H9 (cell line): ENCODE results near the gene TMEM174. TPM values are rescaled to one million over a fixed set of nuclear protein-coding genes. Genes with fewer than 3 reads are reported as not detected.

ENCODE experiments used
- DNase-seq: peaks from one replicate; pipeline ENCODE4 v3.0.0-alpha.2; 2017
- H2AFZ ChIP-seq: one replicate; pipeline ENCODE4 v1.6.1; 2013; ENCODE audit warnings: mild to moderate bottlenecking, low read length, control low read depth, moderate library complexity
- H2AK5ac ChIP-seq: 2 replicates; pipeline ENCODE4 v1.6.1; 2013; ENCODE audit warnings: low read length, control low read depth, mixed read lengths; ENCODE audit not compliant: insufficient read length
- H2BK120ac ChIP-seq: one replicate; pipeline ENCODE4 v1.6.1; 2013; ENCODE audit warnings: low read depth, mild to moderate bottlenecking, low read length, control low read depth, inconsistent platforms; ENCODE audit not compliant: poor library complexity, severe bottlenecking
- H2BK12ac ChIP-seq: 2 replicates; pipeline ENCODE4 v1.6.1; 2013; ENCODE audit warnings: low read length, control low read depth, mixed read lengths, low read depth; ENCODE audit not compliant: insufficient read length
- H2BK15ac ChIP-seq: 2 replicates; pipeline ENCODE4 v1.6.1; 2013; ENCODE audit warnings: low read depth, low read length, control low read depth
- H2BK20ac ChIP-seq: one replicate; pipeline ENCODE4 v1.6.1; 2013; ENCODE audit warnings: low read depth, mild to moderate bottlenecking, low read length, control low read depth, inconsistent platforms; ENCODE audit not compliant: poor library complexity, severe bottlenecking
- H2BK5ac ChIP-seq: 2 replicates; pipeline ENCODE4 v1.6.1; 2013; ENCODE audit warnings: low read length, control low read depth, mixed read lengths; ENCODE audit not compliant: insufficient read length
- H3K14ac ChIP-seq: 2 replicates; pipeline ENCODE4 v1.6.1; 2013; ENCODE audit warnings: low read length, control low read depth; ENCODE audit not compliant: insufficient read depth
- H3K18ac ChIP-seq: 2 replicates; pipeline ENCODE4 v1.6.1; 2013; ENCODE audit warnings: low read depth, mild to moderate bottlenecking, mixed read lengths, low read length, control low read depth; ENCODE audit not compliant: insufficient read length
- H3K23ac ChIP-seq: 2 replicates; pipeline ENCODE4 v1.6.1; 2013; ENCODE audit warnings: low read length, control low read depth, mixed read lengths, low read depth; ENCODE audit not compliant: insufficient read length
- H3K23me2 ChIP-seq: 2 replicates; pipeline ENCODE4 v1.6.1; 2013; ENCODE audit warnings: low read depth, mild to moderate bottlenecking, mixed read lengths, low read length, control low read depth; ENCODE audit not compliant: insufficient read length, poor library complexity, severe bottlenecking
- H3K27ac ChIP-seq: 2 replicates; pipeline ENCODE4 v1.5.1; 2013; ENCODE audit warnings: low read length, control low read depth, mixed read lengths, low read depth; ENCODE audit not compliant: insufficient read length
- H3K27me3 ChIP-seq: 2 replicates; pipeline ENCODE4 v1.6.1; 2013; ENCODE audit warnings: low read length, control low read depth, inconsistent platforms; ENCODE audit not compliant: insufficient read depth
- H3K4ac ChIP-seq: 2 replicates; pipeline ENCODE4 v1.6.1; 2013; ENCODE audit warnings: low read depth, mild to moderate bottlenecking, control low read depth, inconsistent platforms, low read length, moderate library complexity
- H3K4me1 ChIP-seq: 2 replicates; pipeline ENCODE4 v1.6.1; 2013; ENCODE audit warnings: low read length, control low read depth, inconsistent platforms; ENCODE audit not compliant: insufficient read depth
- H3K4me2 ChIP-seq: 2 replicates; pipeline ENCODE4 v1.6.1; 2013; ENCODE audit warnings: low read length, control low read depth, mixed read lengths; ENCODE audit not compliant: insufficient read length, insufficient read depth
- H3K56ac ChIP-seq: 2 replicates; pipeline ENCODE4 v1.6.1; 2013; ENCODE audit warnings: low read depth, mild to moderate bottlenecking, mixed read lengths, low read length, control low read depth; ENCODE audit not compliant: insufficient read length
- H3K79me1 ChIP-seq: 2 replicates; pipeline ENCODE4 v1.6.1; 2013; ENCODE audit warnings: low read depth, mild to moderate bottlenecking, moderate library complexity, low read length, control low read depth, inconsistent platforms; ENCODE audit not compliant: insufficient read depth, poor library complexity, severe bottlenecking
- H3K79me2 ChIP-seq: 2 replicates; pipeline ENCODE4 v1.6.1; 2013; ENCODE audit warnings: low read length, control low read depth, inconsistent platforms; ENCODE audit not compliant: insufficient read depth
- H3K9ac ChIP-seq: 2 replicates; pipeline ENCODE4 v1.6.1; 2013; ENCODE audit warnings: low read length, control low read depth, mixed read lengths; ENCODE audit not compliant: insufficient read length; ENCODE audit errors: extremely low read depth
- H3K9me3 ChIP-seq: one replicate; pipeline ENCODE4 v1.6.1; 2013; ENCODE audit warnings: low read depth, low read length, inconsistent platforms; ENCODE audit not compliant: control insufficient read depth
- H3T11ph ChIP-seq: one replicate; pipeline ENCODE4 v1.6.1; 2013; ENCODE audit warnings: mild to moderate bottlenecking, low read length, control low read depth, inconsistent platforms
- H4K20me1 ChIP-seq: one replicate; pipeline ENCODE4 v1.6.1; 2013; ENCODE audit not compliant: control insufficient read depth, insufficient read length, insufficient read depth
- H4K5ac ChIP-seq: 2 replicates; pipeline ENCODE4 v1.6.1; 2013; ENCODE audit warnings: low read depth, mild to moderate bottlenecking, mixed read lengths, low read length, control low read depth; ENCODE audit not compliant: insufficient read length
- H4K8ac ChIP-seq: replicated peaks from 2 replicates; pipeline ENCODE4 v1.6.1; 2013; ENCODE audit warnings: low read length, control low read depth, mixed read lengths, low read depth; ENCODE audit not compliant: insufficient read length
- H4K91ac ChIP-seq: 2 replicates; pipeline ENCODE4 v1.6.1; 2013; ENCODE audit warnings: low read depth, mild to moderate bottlenecking, moderate library complexity, mixed read lengths, low read length, control low read depth; ENCODE audit not compliant: insufficient read length
- H3K27ac Mint-ChIP-seq, 3 experiments: 2 replicates in 2 of 3; 3 replicates in 1 of 3; pipeline ENCODE4 v1.8.0; 2020 to 2021; ENCODE audit warnings: mixed read lengths in 3 of 3, mild to moderate bottlenecking in 1 of 3, moderate library complexity in 1 of 3
- H3K27me3 Mint-ChIP-seq: 2 replicates; pipeline ENCODE4 v1.8.0; 2021; ENCODE audit warnings: low read depth, mild to moderate bottlenecking, moderate library complexity, mixed read lengths
- H3K36me3 Mint-ChIP-seq, 3 experiments: 2 replicates in 2 of 3; 3 replicates in 1 of 3; pipeline ENCODE4 v1.8.0; 2020 to 2021; ENCODE audit warnings: low read depth in 3 of 3, mixed read lengths in 3 of 3; ENCODE audit not compliant: insufficient read depth in 1 of 3
- H3K4me1 Mint-ChIP-seq, 2 experiments: 2 replicates each; pipeline ENCODE4 v1.8.0; 2020; ENCODE audit warnings: mixed read lengths in 2 of 2
- H3K4me3 Mint-ChIP-seq, 2 experiments: 2 replicates in 1 of 2; 3 replicates in 1 of 2; pipeline ENCODE4 v1.8.0; 2020 to 2021; ENCODE audit warnings: mild to moderate bottlenecking in 2 of 2, mixed read lengths in 2 of 2, moderate library complexity in 1 of 2
- H3K9me3 Mint-ChIP-seq, 2 experiments: 2 replicates in 1 of 2; 3 replicates in 1 of 2; pipeline ENCODE4 v1.8.0; 2020; ENCODE audit warnings: mild to moderate bottlenecking in 2 of 2, mixed read lengths in 2 of 2, moderate library complexity in 1 of 2
- WGBS: extraction: QIAGEN DNeasy Blood & Tissue Kit; methylation state at CpG from one replicate; pipeline ENCODE4 v1.1.7; 2013; ENCODE audit warnings: missing lambda C conversion rate, low lambda C conversion rate, mixed read lengths; ENCODE audit not compliant: insufficient read length; ENCODE audit errors: extremely low coverage; 5-methylcytosine and 5-hydroxymethylcytosine counted together
- total RNA-seq: library from RNA; stranded (reverse); gene quantifications from 2 replicates; pipeline ENCODE4 v1.2.1, GENCODE V29; 2021
- TF ChIP-seq, protein P1 (sequence below): fragments of 200-600 bp; sonication (generic); conservative IDR thresholded peaks from 3 replicates; pipeline ENCODE4 v1.8.0; 2021; ENCODE audit warnings: antibody characterized with exemption, mild to moderate bottlenecking

The TMEM174 gene
- total RNA-seq, 1 experiment from 2014 or later: not detected

DNA sequence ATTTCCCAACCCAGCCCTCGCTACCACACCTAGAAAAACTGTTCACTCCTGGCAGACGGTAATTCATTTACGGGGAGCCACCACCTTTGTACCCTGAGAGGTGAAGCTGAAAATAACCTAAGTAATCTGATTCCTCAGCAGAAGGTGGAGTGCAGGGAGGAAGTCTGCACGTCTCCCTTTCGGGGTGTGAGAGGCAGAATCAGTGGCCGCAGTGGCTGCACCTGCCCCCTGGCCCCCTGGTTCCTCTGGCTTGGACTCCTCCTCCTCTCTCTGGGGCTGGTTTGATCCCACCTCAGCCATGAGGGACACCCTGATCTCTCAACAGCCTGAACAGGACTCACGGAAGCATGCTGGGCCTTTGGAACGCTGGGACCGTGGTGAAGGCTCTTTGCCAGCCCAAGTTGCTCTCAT lies 10.5 kb downstream of the TMEM174 start:
- Histone ChIP-seq H3K18ac (no peak overlapping the region), H4K20me1 (no peaks in the 10 kb centered on the region), H3K56ac (no peak overlapping the region), H3K79me2 (no peaks in the 10 kb centered on the region), H3K4me2 (no peak overlapping the region), H3K9ac (no peak overlapping the region), H2BK5ac (no peak overlapping the region), H2AFZ (no peak overlapping the region), H3K14ac (no peak overlapping the region), H2BK15ac (no peak overlapping the region), H3K23me2 (no peaks in the 10 kb centered on the region), H3K79me1 (no peaks in the 10 kb centered on the region), H2BK120ac (no peak overlapping the region), H3K27ac (no peak overlapping the region), H2AK5ac (no peak overlapping the region), H4K5ac (no peak overlapping the region), H2BK20ac (no peak overlapping the region), H3K23ac (no peak overlapping the region), H3T11ph (no peak overlapping the region), H3K4ac (no peak overlapping the region), H4K8ac (no peak overlapping the region), H2BK12ac (no peak overlapping the region), H3K9me3 (no peaks in the 10 kb centered on the region), H3K27me3 (no peaks in the 10 kb centered on the region), H3K4me1 (no peaks in the 10 kb centered on the region), H4K91ac (no peak overlapping the region)
- no peak overlapping the region for H3K27ac Mint-ChIP-seq
- H3K36me3 Mint-ChIP-seq: peaks cover 5 to 12% (median 6%) of the 10 kb centered on the region in 3 experiments
- no peak for DNase-seq
- H3K9me3 Mint-ChIP-seq: peaks cover 10 to 12% of the 10 kb centered on the region in 2 experiments
- H3K4me3 Mint-ChIP-seq: no peak overlapping the region
- WGBS: no CpG with 5 or more reads among the region's 9 CpGs
- H3K4me1 Mint-ChIP-seq: peaks cover 2 to 7% of the 10 kb centered on the region in 2 experiments; a peak in 3 of 4 replicates
- peaks cover 5% of the 10 kb centered on the region; the same call in 1 of the 2 replicates for H3K27me3 Mint-ChIP-seq
- TF ChIP-seq, protein P1, sequence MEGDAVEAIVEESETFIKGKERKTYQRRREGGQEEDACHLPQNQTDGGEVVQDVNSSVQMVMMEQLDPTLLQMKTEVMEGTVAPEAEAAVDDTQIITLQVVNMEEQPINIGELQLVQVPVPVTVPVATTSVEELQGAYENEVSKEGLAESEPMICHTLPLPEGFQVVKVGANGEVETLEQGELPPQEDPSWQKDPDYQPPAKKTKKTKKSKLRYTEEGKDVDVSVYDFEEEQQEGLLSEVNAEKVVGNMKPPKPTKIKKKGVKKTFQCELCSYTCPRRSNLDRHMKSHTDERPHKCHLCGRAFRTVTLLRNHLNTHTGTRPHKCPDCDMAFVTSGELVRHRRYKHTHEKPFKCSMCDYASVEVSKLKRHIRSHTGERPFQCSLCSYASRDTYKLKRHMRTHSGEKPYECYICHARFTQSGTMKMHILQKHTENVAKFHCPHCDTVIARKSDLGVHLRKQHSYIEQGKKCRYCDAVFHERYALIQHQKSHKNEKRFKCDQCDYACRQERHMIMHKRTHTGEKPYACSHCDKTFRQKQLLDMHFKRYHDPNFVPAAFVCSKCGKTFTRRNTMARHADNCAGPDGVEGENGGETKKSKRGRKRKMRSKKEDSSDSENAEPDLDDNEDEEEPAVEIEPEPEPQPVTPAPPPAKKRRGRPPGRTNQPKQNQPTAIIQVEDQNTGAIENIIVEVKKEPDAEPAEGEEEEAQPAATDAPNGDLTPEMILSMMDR: no peak
